GM18870 (cell line): ENCODE data around the gene ACSM2B.
"Not testable (repeated sequence)": the region's sequence is repeated elsewhere in the genome, so short reads cannot be mapped to it uniquely, and the experiment has no call there.

Experiments
- ATAC-seq: cut with Tn5 transposase; IDR thresholded peaks from one replicate; pipeline ENCODE4 v1.9.1; 2021; ENCODE audit warnings: moderate library complexity; ENCODE audit not compliant: unreplicated experiment

The ACSM2B gene

GRCh38 chr16:20595694-20596093, 19.5 kb upstream of the ACSM2B start:
- ATAC-seq, result not testable (repeated sequence)

GRCh38 chr16:20595068-20595467, 18.9 kb upstream of the ACSM2B start:
- not testable (repeated sequence) for ATAC-seq

GRCh38 chr16:20592780-20593179, 16.6 kb upstream of the ACSM2B start:
- not testable (repeated sequence) for ATAC-seq

GRCh38 chr16:20589486-20589885, 13.3 kb upstream of the ACSM2B start:
- not testable (repeated sequence) for ATAC-seq

- ATAC-seq, result not testable (repeated sequence)
Observed at GRCh38 chr16:20587645-20588074, 11.5 kb upstream of the ACSM2B start.

- ATAC-seq, result not testable (repeated sequence)
Observed at GRCh38 chr16:20586716-20587115, 10.5 kb upstream of the ACSM2B start.

GRCh38 chr16:20586112-20586511, 9.9 kb upstream of the ACSM2B start:
- ATAC-seq, result not testable (repeated sequence)

GRCh38 chr16:20580487-20581259, 4.5 kb upstream of the ACSM2B start:
- ATAC-seq, result not testable (repeated sequence)

GRCh38 chr16:20578091-20578490, 1.9 kb upstream of the ACSM2B start:
- not testable (repeated sequence) for ATAC-seq

- not testable (repeated sequence) for ATAC-seq
Observed at GRCh38 chr16:20569117-20569651, 7.0 kb downstream of the ACSM2B start.

GRCh38 chr16:20568404-20568803, 7.8 kb downstream of the ACSM2B start:
- no peak for ATAC-seq

- ATAC-seq, result no peak
Observed at GRCh38 chr16:20566864-20567263, 9.3 kb downstream of the ACSM2B start.

GRCh38 chr16:20565334-20565733, 10.8 kb downstream of the ACSM2B start:
- not testable (repeated sequence) for ATAC-seq

GRCh38 chr16:20564218-20564617, 11.9 kb downstream of the ACSM2B start:
- ATAC-seq, result not testable (repeated sequence)

- not testable (repeated sequence) for ATAC-seq
Observed at GRCh38 chr16:20555628-20556027, 20.5 kb downstream of the ACSM2B start.

- not testable (repeated sequence) for ATAC-seq
Observed at GRCh38 chr16:20554689-20555088, 21.5 kb downstream of the ACSM2B start.

GRCh38 chr16:20553493-20553892, 22.7 kb downstream of the ACSM2B start:
- ATAC-seq, result not testable (repeated sequence)

GRCh38 chr16:20546951-20547350, 29.2 kb downstream of the ACSM2B start:
- not testable (repeated sequence) for ATAC-seq

- not testable (repeated sequence) for ATAC-seq
Observed at GRCh38 chr16:20546278-20546853, 29.8 kb downstream of the ACSM2B start.

GRCh38 chr16:20540603-20541316, 35.4 kb downstream of the ACSM2B start:
- not testable (repeated sequence) for ATAC-seq

GRCh38 chr16:20538687-20539086, 37.5 kb downstream of the ACSM2B start:
- no peak for ATAC-seq
